GM12878 (cell line): ENCODE results near the gene DDX19B. TPM values are rescaled to one million over a fixed set of nuclear protein-coding genes. Genes with fewer than 3 reads are reported as not detected.
A peak's percentile ranks its signal among the peaks of the same experiment; 100 is the strongest.

Experiments used
- ATF3 ChIP-seq: IDR thresholded peaks from 2 replicates; pipeline ENCODE4 v1.6.1; 2011; ENCODE audit warnings: low read depth, mild to moderate bottlenecking, low read length, moderate library complexity, borderline replicate concordance; ENCODE audit errors: extremely low read depth
- CBX5 ChIP-seq: sonication (generic); IDR thresholded peaks from 2 replicates; pipeline ENCODE4 v1.6.1; 2016; ENCODE audit warnings: low read depth, moderate library complexity, mild to moderate bottlenecking, inconsistent platforms
- DPF2 ChIP-seq: fragments of 450-650 bp; IDR thresholded peaks from 2 replicates; pipeline ENCODE4 v1.6.1; 2017; ENCODE audit warnings: mild to moderate bottlenecking
- EGR1 ChIP-seq, 2 experiments: IDR thresholded peaks; 1 replicate in 1 of 2; 2 replicates in 1 of 2; pipeline ENCODE4 v1.6.1; 2011 to 2012; ENCODE audit warnings: low read depth in 2 of 2, low read length in 2 of 2, borderline replicate concordance in 1 of 2, mild to moderate bottlenecking in 1 of 2, moderate library complexity in 1 of 2
- EP300 ChIP-seq, 2 experiments: fragments of 150-350 bp in 1 of 2; IDR thresholded peaks; 2 replicates each; pipeline ENCODE4 v1.6.1; 2011 to 2012; ENCODE audit warnings: low read depth in 2 of 2, low read length in 2 of 2, borderline replicate concordance in 1 of 2, improper control_type of control experiment in 1 of 2, inconsistent platforms in 1 of 2; ENCODE audit not compliant: control insufficient read depth in 1 of 2
- ETV6 ChIP-seq, 2 experiments: fragments of 450-650 bp in 1 of 2; IDR thresholded peaks in 1 of 2; conservative IDR thresholded peaks in 1 of 2; 2 replicates each; pipeline ENCODE4 v1.6.1; 2014; ENCODE audit warnings: antibody characterized with exemption in 1 of 2, borderline replicate concordance in 1 of 2, low read depth in 1 of 2, mild to moderate bottlenecking in 1 of 2, moderate library complexity in 1 of 2
- FOS ChIP-seq: IDR thresholded peaks from 3 replicates; pipeline ENCODE4 v1.6.1; 2011; ENCODE audit warnings: borderline replicate concordance; ENCODE audit not compliant: insufficient read length; ENCODE audit errors: extremely low read depth
- HDGF ChIP-seq: fragments of 450-650 bp; IDR thresholded peaks from 2 replicates; pipeline ENCODE4 v1.6.1; 2016; ENCODE audit warnings: antibody characterized with exemption
- KLF5 ChIP-seq: fragments of 450-650 bp; IDR thresholded peaks from 2 replicates; pipeline ENCODE4 v1.6.1; 2014; ENCODE audit warnings: mild to moderate bottlenecking; ENCODE audit not compliant: partially characterized antibody
- MYC ChIP-seq: IDR thresholded peaks from 2 replicates; pipeline ENCODE4 v1.6.1; 2011; ENCODE audit warnings: mild to moderate bottlenecking, low read length, moderate library complexity, inconsistent platforms; ENCODE audit not compliant: insufficient read depth, insufficient replicate concordance, insufficient read length, severe bottlenecking
- PAX8 ChIP-seq: fragments of 450-650 bp; IDR thresholded peaks from 2 replicates; pipeline ENCODE4 v1.6.1; 2017; ENCODE audit warnings: mild to moderate bottlenecking, moderate library complexity
- PKNOX1 ChIP-seq: fragments of 450-650 bp; IDR thresholded peaks from 2 replicates; pipeline ENCODE4 v1.6.1; 2016; ENCODE audit warnings: mild to moderate bottlenecking
- POU2F2 ChIP-seq: IDR thresholded peaks from 3 replicates; pipeline ENCODE4 v1.6.1; 2011; ENCODE audit warnings: low read depth, mild to moderate bottlenecking, low read length, borderline replicate concordance
- RAD51 ChIP-seq: fragments of 450-650 bp; IDR thresholded peaks from 2 replicates; pipeline ENCODE4 v1.6.1; 2016; ENCODE audit warnings: moderate library complexity, mild to moderate bottlenecking, inconsistent platforms
- RFX5 ChIP-seq: IDR thresholded peaks from 2 replicates; pipeline ENCODE4 v1.6.1; 2011; ENCODE audit warnings: low read depth, low read length, improper control_type of control experiment
- SIX5 ChIP-seq: IDR thresholded peaks from 2 replicates; pipeline ENCODE4 v1.6.1; 2011; ENCODE audit warnings: mild to moderate bottlenecking, low read depth, low read length, moderate library complexity; ENCODE audit not compliant: severe bottlenecking
- SMAD1 ChIP-seq: fragments of 450-650 bp; IDR thresholded peaks from 2 replicates; pipeline ENCODE4 v1.6.1; 2018; ENCODE audit warnings: mild to moderate bottlenecking, low read depth; ENCODE audit not compliant: partially characterized antibody
- SMAD5 ChIP-seq: IDR thresholded peaks from 2 replicates; pipeline ENCODE4 v1.6.1; 2016; ENCODE audit warnings: antibody characterized with exemption, low read depth
- SMARCA5 ChIP-seq: fragments of 450-650 bp; IDR thresholded peaks from 2 replicates; pipeline ENCODE4 v1.6.1; 2017; ENCODE audit warnings: mild to moderate bottlenecking
- TCF7 ChIP-seq: IDR thresholded peaks from 2 replicates; pipeline ENCODE4 v1.6.1; 2014; ENCODE audit warnings: antibody characterized with exemption, borderline replicate concordance
- USF2 ChIP-seq: IDR thresholded peaks from 2 replicates; pipeline ENCODE4 v1.6.1; 2011; ENCODE audit warnings: low read depth, low read length, improper control_type of control experiment, borderline replicate concordance
- WRNIP1 ChIP-seq: IDR thresholded peaks from 2 replicates; pipeline ENCODE4 v1.6.1; 2011; ENCODE audit warnings: low read depth, low read length, improper control_type of control experiment, borderline replicate concordance
- ZNF622 ChIP-seq: fragments of 450-650 bp; IDR thresholded peaks from 2 replicates; pipeline ENCODE4 v1.6.1; 2017; ENCODE audit warnings: mild to moderate bottlenecking, inconsistent platforms
- ZNF687 ChIP-seq: fragments of 450-650 bp; IDR thresholded peaks from 2 replicates; pipeline ENCODE4 v1.6.1; 2017; ENCODE audit warnings: mild to moderate bottlenecking, moderate library complexity
- polyA plus RNA-seq, 11 experiments: library from polyadenylated mRNA; depleted of rRNA in 4 of 11; unstranded in 6 of 11; stranded (reverse) in 5 of 11; fragments of >200 nt; fragmentation: Nextera tagmentation in 4 of 11; fragmentation: Illumina TruSeq in 1 of 11; extraction: Ambion mirVana in 4 of 11; extraction: Trizol in 1 of 11; gene quantifications; 1 replicate in 1 of 11; 2 replicates in 10 of 11; pipeline versions ENCODE4 v1.2.1 to v1.2.3, GENCODE V29; 2011 to 2016; ENCODE audit warnings: inconsistent platforms in 2 of 11, missing spikeins in 2 of 11, low read depth in 1 of 11
- total RNA-seq, 4 experiments: library from RNA; depleted of rRNA in 3 of 4; stranded (reverse); fragments of >200 nt in 3 of 4; fragmentation: Illumina TruSeq in 1 of 4; extraction: Trizol in 1 of 4; gene quantifications; 2 replicates each; pipeline versions ENCODE4 v1.2.1 to v1.2.3, GENCODE V29; 2013 to 2021

DDX19B gene
- total and polyA plus RNA-seq, 10 of the 15 experiments (the other 5 are each of a cell fraction or from before 2014, with no cell fraction given): 14.1 to 69.1 (median 42.5) TPM

- TF ChIP-seq ZNF687 (peak; percentile 88), USF2 (peak; percentile 63), TCF7 (no peak; the same call in 1 of the 2 replicates), EP300 (IDR thresholded peaks at IDR 0.05; ENCODE audit: borderline replicate concordance in 1 of 2, control insufficient read depth in 1 of 2, low read depth in 2 of 2, low read length in 2 of 2) (no peak), SMAD5 (peak; percentile 68; the same call in 1 of the 2 replicates), MYC (no peak), HDGF (no peak; the same call in 1 of the 2 replicates), SIX5 (no peak), SMARCA5 (no peak), SMAD1 (no peak), DPF2 (0 out of 2 replicates have a peak, but pooled peaks have one; percentile 7), FOS (peak; percentile 62), PKNOX1 (peak; percentile 96), POU2F2 (peak; percentile 44; the same call in 1 of the 3 replicates), KLF5 (no peak), RFX5 (0 out of 2 replicates have a peak, but pooled peaks have one; percentile 51), PAX8 (no peak), ZNF622 (no peak), ATF3 (no peak), CBX5 (no peak; the same call in 1 of the 2 replicates), RAD51 (peak; percentile 81), EGR1 (IDR thresholded peaks at IDR 0.05; ENCODE audit: borderline replicate concordance in 1 of 2, low read depth in 2 of 2, low read length in 2 of 2) (0 out of 3 replicates have a peak, but pooled peaks of 1 of the 2 experiments have one; percentile 7), ETV6 (conservative IDR thresholded peaks at IDR 0.05 in 1 of 2, IDR thresholded peaks at IDR 0.05 in 1 of 2; ENCODE audit: borderline replicate concordance in 1 of 2, low read depth in 1 of 2) (no peak), WRNIP1 (no peak)
Measured at GRCh38 chr16:70380919-70381603, 82.1 kb downstream of the DDX19B start (continued).
